Ovary (tissue), 1 donor: ENCODE data around the gene SWAP70.

Experiments
- EP300 ChIP-seq: sonication (generic); formaldehyde crosslinking; IDR thresholded peaks from one replicate; pipeline ENCODE4 v1.6.1; 2017; ENCODE audit warnings: antibody characterized with exemption
- POLR2A ChIP-seq: fragments of 450-650 bp; IDR thresholded peaks from one replicate; pipeline ENCODE4 v1.6.1; 2017; ENCODE audit warnings: antibody characterized with exemption, mild to moderate bottlenecking, moderate library complexity

- TF ChIP-seq POLR2A = no peak
- TF ChIP-seq EP300 = no peak
Measured at GRCh38 chr11:9772218-9772617, 108.3 kb downstream of the SWAP70 start.
